NCI-H1048 (cell line): ENCODE measurements around the gene PHACTR1.
"Not testable (repeated sequence)": the region's sequence is repeated elsewhere in the genome, so short reads cannot be mapped to it uniquely, and the experiment has no call there.

Experiments used
- DNase-seq: peaks from one replicate; lab custom pipeline; 2025; lab: John Stamatoyannopoulos, UW

PHACTR1 gene

GRCh38 chr6:13314806-13315205 is 598.2 kb downstream of the PHACTR1 start:
- DNase-seq = no peak

DNA sequence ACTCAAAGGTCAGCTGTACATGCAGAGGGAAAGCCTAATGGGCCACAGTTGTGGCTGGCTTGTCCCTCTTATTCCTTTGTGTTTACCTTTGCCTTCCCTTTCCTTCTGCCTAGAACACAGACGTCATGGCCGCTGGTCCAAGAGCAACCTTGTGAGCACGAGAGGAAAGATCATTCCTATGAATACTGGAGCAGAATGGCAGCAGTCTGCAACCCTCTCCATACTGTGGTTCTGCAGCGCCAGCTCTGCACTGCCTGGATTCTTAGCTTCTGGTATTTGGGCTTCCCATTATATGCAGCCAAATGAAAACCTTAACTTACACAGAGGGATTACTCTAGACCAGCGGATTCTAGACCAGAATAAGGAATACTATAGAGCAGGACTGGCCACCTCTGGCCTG is 599.3 kb downstream of the PHACTR1 start:
- DNase-seq = no peak

DNA sequence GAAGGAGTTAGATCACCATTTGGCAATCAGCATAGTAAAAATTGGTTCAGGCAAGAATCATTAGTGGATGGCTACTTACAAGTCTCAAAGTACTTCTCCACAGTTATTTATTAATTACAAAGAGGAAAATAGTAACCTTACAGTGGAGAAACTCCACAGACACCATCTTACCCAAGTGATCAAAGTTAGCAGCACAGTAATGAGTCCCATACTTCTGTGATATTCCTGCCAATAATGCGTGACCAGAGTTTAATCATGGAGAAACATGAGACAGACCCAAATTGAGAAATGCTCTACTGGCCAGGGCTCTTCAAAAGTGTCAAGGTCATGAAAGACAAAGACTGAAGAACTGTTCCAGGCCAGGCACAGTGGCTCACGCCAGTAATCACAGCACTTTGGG is 602.3 kb downstream of the PHACTR1 start:
- DNase-seq = no peak

DNA sequence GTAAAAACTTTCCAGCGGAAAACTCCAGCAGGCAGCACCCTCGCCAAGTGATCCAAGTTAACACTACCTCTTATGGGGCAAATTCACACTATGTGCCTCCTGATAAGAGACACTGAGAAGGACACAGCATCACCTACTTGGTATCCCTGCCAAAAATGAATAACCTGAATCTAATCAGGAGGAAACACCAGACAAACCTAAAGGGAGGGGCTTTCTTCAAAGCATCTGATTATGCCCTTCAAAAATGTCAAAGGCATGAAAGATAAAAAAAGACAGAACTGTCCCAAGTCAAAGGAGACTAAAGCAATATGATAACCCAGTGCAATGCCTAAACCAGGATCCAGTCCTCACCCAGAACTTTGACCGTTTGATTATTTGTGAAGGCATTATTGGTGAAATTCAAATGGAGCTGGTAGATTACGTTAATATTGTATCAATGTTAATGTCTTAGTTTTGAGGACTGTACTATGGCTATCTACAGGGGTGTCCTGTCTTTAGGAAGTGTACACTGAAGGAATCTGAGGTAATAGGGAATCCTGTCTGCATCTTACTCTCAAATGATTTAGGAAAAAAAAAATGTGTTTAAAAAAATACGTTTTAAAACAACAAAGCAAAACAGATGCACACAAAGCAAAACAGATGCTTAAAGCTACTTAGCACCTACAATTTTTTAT is 603.5 kb downstream of the PHACTR1 start:
- no peak for DNase-seq

GRCh38 chr6:13326031-13326586 is 609.5 kb downstream of the PHACTR1 start:
- not testable (repeated sequence) for DNase-seq

DNA sequence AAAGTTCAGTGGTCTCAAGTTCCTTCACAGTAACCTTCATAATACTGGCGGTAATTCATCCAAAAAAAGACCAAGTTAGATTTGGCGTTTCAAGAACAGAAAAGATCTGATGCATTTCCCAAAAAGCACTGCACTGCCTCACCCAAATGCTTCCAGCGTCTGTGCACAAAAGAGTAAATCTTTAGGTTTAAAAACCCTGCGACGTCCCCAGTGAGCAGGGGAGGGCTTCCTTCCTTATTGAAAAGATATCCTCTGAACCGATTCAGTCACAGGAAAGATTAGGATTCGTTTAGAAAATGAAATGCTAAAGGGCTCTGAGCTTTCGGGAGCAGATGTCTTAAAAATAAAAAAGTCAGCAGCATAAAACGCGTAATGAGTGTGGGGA is 611.1 kb downstream of the PHACTR1 start:
- DNase-seq = no peak

DNA sequence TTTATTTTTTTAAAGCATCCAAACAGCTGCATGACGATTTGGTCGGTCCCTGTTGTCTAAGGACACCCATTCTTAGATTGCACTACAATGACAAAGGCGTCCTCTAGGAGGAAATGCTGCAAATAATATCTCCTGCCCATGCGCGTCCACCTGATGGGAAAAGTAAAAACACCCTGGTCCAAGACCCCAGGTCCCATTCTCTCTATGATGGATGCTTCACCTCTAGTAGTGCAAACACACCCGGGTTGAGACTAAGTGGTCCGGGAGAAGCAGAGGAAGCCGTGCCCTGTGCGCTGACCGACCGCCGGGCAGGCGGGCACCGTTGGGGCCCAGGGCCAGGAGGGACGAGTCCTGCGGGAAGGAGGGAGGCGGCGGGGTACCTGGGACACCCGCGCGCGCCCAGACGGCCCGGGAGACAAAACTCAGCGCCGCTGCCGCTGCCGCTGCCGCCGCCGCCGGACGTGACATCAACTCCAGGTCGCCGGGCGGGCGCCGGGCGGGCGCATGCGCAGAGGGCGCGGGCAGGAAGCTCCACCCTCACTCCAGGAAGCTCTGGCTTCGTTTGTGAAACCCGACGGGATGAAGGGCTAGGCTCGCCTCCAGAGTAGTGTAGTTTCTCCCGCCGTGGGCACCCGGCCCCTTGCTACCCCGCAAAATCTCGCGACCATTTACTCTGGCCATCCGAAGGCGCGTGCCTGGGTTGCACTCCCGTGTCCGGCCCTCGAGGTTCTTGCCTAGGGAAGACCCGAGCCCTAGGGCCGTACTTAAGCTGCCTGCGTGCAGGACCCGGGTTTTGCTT is 611.7 kb downstream of the PHACTR1 start, which contains the start of gene TBC1D7:
TBC1D7 (minus strand) TSS at position 462 of the 799 bp plus-strand sequence. CDS start 1,639 bp downstream, outside the sequence.
- DNase-seq = peak; percentile 81

DNA sequence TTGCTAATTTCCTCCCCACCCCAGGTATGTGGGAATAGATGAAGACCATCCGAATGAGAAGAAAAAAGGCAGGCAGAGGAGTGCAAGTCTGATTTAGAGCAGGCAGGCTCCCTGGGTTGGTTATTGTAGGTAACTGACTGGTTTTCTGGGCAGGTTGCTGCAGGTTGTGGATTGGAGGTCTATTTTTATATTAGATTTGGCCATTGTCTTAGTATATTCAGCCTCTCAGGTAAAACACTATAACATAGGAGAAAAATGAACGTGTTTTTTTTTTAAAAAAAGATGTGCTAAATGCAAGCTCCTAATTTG is 612.3 kb downstream of the PHACTR1 start:
- no peak for DNase-seq

DNA sequence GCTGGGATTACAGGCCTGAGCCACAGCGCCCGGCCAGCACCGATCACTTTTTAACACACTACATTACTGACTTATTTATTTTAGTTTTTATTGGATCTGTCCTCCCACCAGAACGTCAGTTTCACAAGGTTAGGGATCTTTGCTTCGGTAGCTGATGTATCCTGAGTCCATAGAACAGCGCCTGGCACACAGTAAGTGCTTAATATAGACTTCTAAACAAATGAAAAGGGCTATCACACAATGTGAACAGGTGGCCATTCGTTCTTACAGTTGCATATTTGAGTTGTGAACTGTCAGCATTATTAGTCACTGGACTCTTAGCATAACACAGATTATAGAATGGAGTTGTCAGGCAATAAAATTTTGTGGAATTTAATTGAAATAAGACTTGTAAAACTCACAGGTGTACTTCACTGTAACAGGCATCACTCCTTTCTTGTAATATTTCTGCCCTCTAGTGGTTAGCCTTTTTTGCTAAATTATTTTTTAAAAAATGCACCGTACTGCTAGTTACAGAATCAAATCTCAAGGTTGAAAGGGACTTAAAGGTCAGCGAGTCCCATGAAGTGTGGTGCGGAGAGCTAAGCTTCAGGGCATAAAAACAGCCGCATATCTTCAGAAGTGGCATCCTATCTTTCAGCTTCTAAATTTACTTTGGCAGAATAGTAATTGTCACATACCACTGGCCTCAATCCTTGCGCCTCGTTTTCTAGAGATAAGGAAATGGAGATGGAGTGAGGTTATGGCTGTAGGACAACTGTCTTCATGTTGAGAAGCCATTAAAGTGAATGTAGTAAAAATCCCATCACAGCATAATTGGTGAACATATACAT is 615.2 kb downstream of the PHACTR1 start:
- DNase-seq = no peak

GRCh38 chr6:13332349-13332706 is 615.8 kb downstream of the PHACTR1 start:
- DNase-seq = no peak

GRCh38 chr6:13334953-13335352 is 618.4 kb downstream of the PHACTR1 start:
- DNase-seq = no peak

DNA sequence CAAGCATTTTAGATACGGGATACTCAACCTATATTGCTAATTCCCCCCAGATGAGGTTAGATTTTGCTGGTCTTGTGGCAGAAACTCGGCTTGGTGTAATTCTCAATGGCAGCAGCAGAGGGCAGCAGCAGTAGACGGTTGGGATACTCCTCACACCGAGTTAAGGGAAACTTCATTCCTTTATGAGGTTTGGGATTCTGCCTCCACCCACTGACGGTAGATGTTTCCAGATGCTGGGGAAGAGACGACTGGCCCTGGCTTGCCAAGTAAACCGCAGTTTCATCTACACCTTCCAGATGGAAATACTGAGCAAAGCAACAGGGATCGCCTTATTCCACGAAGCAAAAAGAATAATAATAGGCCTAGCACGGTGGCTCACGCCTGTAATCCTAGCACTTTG is 620.0 kb downstream of the PHACTR1 start:
- peak; percentile 78 for DNase-seq

DNA sequence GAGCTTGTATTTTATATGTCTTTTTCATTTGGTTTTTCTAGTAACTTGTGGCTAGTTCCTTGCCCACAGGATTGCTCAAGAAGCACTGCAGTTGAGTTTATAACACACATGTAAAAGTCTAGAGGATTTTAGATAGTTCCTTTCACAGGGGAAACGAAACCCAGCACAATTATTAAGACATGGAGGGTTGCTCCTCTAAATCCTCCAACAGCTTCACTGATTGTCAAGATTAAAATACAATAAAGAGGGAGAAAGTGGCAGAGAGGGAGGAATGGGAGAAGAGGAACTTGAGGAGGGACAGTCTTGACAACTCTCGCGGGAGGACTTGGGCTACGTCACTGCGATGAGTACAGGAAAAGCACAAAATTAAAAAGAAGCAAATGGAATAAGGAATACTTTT is 621.5 kb downstream of the PHACTR1 start:
- no peak for DNase-seq
